Thymus (tissue), 11 donors: ENCODE results near the gene RUNX2. TPM values are rescaled to one million over a fixed set of nuclear protein-coding genes. Genes with fewer than 3 reads are reported as not detected.

Experiments used
- DNase-seq, 9 donors: peaks; one replicate each; pipeline ENCODE4 v3.0.0-alpha.2; 2013; ENCODE audit warnings: low spot score in 9 of 9, low read depth in 6 of 9, missing footprints in 1 of 9
- H3K27ac ChIP-seq, 2 donors: one replicate each; pipeline ENCODE4 v1.5.1; 2013; ENCODE audit warnings: control low read depth in 1 of 2, low read depth in 1 of 2, low read length in 1 of 2, mild to moderate bottlenecking in 1 of 2, moderate library complexity in 1 of 2
- H3K27me3 ChIP-seq, 2 donors: one replicate each; pipeline ENCODE4 v1.5.1; 2013; ENCODE audit warnings: low read length in 1 of 2; ENCODE audit not compliant: control insufficient read depth in 2 of 2, insufficient read depth in 1 of 2
- H3K36me3 ChIP-seq, 2 donors: one replicate each; pipeline ENCODE4 v1.5.1; 2013; ENCODE audit warnings: low read length in 1 of 2, mild to moderate bottlenecking in 1 of 2, moderate library complexity in 1 of 2; ENCODE audit not compliant: control insufficient read depth in 2 of 2, insufficient read depth in 2 of 2
- H3K4me1 ChIP-seq, 2 donors: one replicate each; pipeline ENCODE4 v1.5.1; 2013; ENCODE audit warnings: low read length in 2 of 2; ENCODE audit not compliant: control insufficient read depth in 2 of 2, insufficient read depth in 2 of 2
- H3K4me3 ChIP-seq, 2 donors: one replicate each; pipeline ENCODE4 v1.5.1; 2013; ENCODE audit warnings: low read length in 2 of 2, control low read depth in 1 of 2, mild to moderate bottlenecking in 1 of 2
- H3K9me3 ChIP-seq, 2 donors: one replicate each; pipeline ENCODE4 v1.5.1; 2013; ENCODE audit warnings: low read length in 1 of 2, mild to moderate bottlenecking in 1 of 2; ENCODE audit not compliant: control insufficient read depth in 2 of 2, insufficient read depth in 1 of 2
- WGBS: extraction: QIAGEN DNeasy Blood & Tissue Kit; methylation state at CpG from one replicate; pipeline ENCODE4 v1.1.7; 2013; 5-methylcytosine and 5-hydroxymethylcytosine counted together
- polyA plus RNA-seq: library from polyadenylated mRNA; stranded (reverse); fragments of 200-250 nt; gene quantifications from one replicate; pipeline ENCODE4 v1.2.3, GENCODE V29; 2013
- total RNA-seq: library from RNA; stranded (reverse); fragments of 120-200 nt; gene quantifications from one replicate; pipeline ENCODE4 v1.2.4, GENCODE V29; 2013
- donor health status: healthy.

The RUNX2 gene
- total and polyA plus RNA-seq, 2 donors: 3.7 to 7.1 TPM

DNA sequence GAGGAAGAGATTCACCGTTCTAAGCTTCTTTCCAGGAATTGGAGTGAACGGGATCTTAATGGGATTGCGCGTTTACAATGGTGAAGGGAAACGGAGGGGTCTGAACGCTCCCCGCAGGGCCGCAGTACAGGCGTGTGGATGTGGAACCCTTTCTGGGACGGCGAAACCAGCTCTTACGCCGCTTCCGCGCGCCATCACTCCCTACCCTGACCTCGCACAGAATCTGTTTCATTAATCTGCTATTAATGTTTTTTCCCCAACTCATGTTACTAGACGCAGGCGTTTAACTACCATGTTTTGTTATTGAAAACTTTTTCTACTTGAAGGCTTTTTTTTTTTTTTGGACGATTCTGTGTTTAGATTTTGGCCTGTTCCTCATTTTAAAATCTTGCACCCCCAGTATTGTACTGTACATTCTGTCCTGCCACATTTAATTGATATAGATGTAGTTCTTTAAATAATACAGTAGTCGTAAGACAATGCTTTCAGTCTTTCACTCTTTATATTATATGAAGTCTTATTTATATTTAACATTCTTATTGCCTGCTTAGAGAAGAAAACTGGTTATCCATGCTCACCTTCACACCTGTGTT, 50.3 kb downstream of the RUNX2 start:
- under 1% methylated on average over 21 of the region's 21 CpGs for WGBS
- Histone ChIP-seq H3K9me3 (peaks cover 0 to 1% of the 10 kb centered on the region in 2 donors), H3K36me3 (no peaks in the 10 kb centered on the region), H3K27ac (peak overlapping the region; percentile 88 to 96), H3K4me3 (peak overlapping the region; percentile 78 to 86), H3K27me3 (no peaks in the 10 kb centered on the region), H3K4me1 (peaks cover 0 to 7% of the 10 kb centered on the region in 2 donors)
- DNase-seq: peak in 3 of 9 donors; percentile 2 to 35 (median 9)

DNA sequence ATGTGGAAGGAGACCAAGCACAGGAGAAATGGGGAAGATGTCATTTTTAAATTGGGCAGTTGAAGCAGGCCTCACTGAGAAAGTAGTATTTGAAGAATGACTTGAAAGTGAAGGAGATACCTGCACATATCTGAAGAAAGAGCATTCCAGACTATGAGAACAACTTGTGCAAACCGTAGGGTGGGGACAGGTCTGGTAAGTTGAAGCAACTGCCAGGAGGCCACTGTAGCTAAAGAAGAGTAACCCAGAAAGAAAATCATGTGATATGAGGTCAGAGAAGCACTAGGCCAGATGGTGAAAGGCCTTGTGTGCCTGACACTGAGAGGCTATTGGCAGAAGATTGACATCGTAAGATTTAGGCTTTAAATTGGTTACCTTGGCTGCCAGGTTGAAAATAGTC, 54.3 kb downstream of the RUNX2 start:
- Histone ChIP-seq H3K4me3 (no peak overlapping the region), H3K4me1 (no peaks in the 10 kb centered on the region), H3K27ac (no peak overlapping the region), H3K36me3 (no peaks in the 10 kb centered on the region), H3K9me3 (peaks cover 0 to under 1% of the 10 kb centered on the region in 2 donors), H3K27me3 (no peaks in the 10 kb centered on the region)
- DNase-seq: no peak
- WGBS: 95% methylated on average over 2 of the region's 2 CpGs

DNA sequence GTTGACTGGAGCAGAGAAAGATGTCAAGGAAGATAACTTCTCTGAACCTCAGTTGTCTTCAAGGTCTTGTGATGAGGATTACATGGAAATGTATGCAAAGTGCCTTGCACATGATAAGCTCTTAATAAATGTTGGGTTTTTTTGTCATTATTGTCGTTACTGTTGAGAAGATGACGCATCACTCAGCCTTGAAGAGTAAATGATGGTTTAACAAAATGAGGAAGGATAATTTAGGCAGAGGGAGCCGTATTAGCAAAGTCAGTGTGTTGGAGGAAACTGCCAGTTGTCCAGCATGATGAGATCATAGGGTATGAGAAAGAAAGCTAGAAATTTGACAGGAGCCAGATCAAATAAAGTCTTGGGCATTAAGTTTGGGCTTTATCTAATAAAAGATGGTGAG, 58.4 kb downstream of the RUNX2 start:
- WGBS: 96% methylated on average over 3 of the region's 3 CpGs
- H3K9me3 ChIP-seq: no peaks in the 10 kb centered on the region
- no peaks in the 10 kb centered on the region for H3K36me3 ChIP-seq
- H3K4me1 ChIP-seq: no peaks in the 10 kb centered on the region
- H3K4me3 ChIP-seq: no peak overlapping the region
- no peaks in the 10 kb centered on the region for H3K27me3 ChIP-seq
- no peak for DNase-seq
- H3K27ac ChIP-seq: no peak overlapping the region

DNA sequence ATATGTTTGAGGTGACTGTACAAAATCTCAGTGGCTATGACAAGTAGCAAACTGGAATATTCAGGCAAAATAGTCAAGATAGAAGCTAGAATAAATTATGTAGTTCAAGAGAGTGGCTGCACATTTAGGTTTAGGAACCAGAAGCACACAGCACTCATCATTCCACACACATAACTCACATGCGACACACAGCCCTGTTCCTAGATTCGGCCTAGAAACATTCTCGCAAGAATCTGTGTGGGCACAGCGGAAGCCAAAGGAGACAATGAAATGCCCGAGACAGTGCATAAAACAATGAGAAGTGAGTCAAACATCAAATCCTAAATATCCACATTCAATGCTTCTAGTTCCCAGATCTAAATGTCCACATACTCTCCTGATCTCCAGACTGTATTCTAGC, 59.1 kb downstream of the RUNX2 start:
- no peak overlapping the region for H3K27ac ChIP-seq
- DNase-seq: no peak
- no peaks in the 10 kb centered on the region for H3K4me1 ChIP-seq
- H3K9me3 ChIP-seq: no peaks in the 10 kb centered on the region
- H3K36me3 ChIP-seq: no peaks in the 10 kb centered on the region
- H3K4me3 ChIP-seq: no peak overlapping the region
- 98% methylated on average over 5 of the region's 5 CpGs for WGBS
- no peaks in the 10 kb centered on the region for H3K27me3 ChIP-seq

DNA sequence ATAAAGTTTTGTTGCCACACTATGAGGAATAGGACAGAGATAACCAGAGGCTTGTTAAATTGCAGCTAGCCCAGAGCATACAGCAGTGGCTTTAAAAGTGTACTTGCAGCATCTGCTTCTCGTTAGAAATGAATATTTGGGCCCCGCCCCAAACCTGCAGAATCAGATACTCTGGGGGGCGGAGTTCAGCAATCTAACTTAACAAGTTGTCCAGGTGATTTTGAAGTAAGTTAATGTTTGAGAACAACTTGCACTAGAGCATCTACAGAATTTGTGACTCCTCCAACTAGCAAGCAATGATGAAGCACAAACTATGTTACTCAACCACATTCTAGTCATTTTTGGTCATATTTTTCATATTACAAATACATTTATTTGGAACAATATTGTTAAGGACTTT, 60.2 kb downstream of the RUNX2 start:
- Histone ChIP-seq H3K4me1 (no peaks in the 10 kb centered on the region), H3K27ac (no peak overlapping the region), H3K9me3 (no peaks in the 10 kb centered on the region), H3K27me3 (no peaks in the 10 kb centered on the region), H3K36me3 (no peaks in the 10 kb centered on the region), H3K4me3 (no peak overlapping the region)
- no peak for DNase-seq
- WGBS: 94% methylated on average over 3 of the region's 3 CpGs

DNA sequence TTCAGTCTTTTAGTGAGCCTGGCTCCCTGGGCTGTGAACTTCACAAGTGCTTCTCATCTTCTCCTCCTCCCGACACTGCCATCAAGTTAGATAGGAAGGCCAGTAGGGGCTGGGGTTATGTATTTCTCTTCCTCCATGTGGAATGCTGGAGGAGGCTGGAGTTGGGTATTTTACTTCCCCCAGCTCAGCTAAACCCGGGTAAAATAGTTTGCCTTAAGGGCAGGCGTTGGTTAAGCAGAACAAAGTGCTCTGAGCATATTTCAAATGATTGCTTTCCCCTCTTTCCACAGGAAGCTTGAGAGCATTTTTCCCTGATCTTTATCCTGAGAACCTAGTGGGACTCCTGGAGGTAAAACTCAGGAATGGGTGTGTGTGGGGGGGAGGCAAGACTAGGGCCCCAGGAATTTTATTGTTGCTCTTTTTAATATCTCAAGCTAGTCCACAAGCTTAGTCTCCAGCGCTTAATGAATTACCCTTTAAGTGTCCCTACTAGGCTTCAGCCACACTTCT, 66.5 kb downstream of the RUNX2 start:
- Histone ChIP-seq H3K4me3 (no peak overlapping the region), H3K4me1 (no peaks in the 10 kb centered on the region), H3K27me3 (no peaks in the 10 kb centered on the region), H3K36me3 (no peaks in the 10 kb centered on the region), H3K27ac (no peak overlapping the region), H3K9me3 (no peaks in the 10 kb centered on the region)
- DNase-seq: no peak
- 98% methylated on average over 4 of the region's 4 CpGs for WGBS

DNA sequence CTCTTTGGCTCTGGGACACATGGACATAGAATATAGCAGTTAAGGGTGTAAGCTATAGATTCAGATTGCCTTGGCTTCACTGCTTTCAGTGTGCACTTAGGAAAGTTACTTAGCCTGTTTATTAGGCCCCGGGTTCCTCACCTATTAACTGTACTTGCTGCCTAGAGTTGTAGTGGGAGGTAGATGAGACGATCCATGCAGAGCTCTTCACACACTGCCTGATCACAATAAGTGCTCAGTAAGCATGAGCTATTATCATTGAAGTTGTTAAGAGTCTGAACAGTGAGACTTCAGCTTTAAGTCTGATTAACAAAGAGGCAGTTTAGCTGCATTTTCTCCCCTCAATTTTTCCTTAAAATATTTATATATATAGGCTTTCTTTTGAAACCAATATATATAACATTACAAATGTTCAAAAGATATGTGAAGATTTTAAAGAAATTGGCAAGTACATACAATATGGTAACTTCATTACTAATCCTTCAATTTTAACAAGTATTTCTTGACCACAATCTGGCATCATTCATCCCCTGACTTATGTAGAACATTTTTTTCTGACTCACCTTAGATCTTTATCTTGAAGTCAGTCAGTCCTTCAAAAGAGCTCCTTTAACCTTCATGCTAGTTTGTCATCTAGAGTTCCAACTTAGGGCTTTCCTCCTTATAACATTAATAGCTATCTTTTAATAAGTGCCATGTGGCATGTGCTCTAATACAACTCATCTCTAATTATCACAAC, 70.1 kb downstream of the RUNX2 start:
- Histone ChIP-seq H3K9me3 (no peaks in the 10 kb centered on the region), H3K4me1 (no peaks in the 10 kb centered on the region), H3K27me3 (no peaks in the 10 kb centered on the region), H3K4me3 (no peak overlapping the region), H3K27ac (no peak overlapping the region), H3K36me3 (no peaks in the 10 kb centered on the region)
- no peak for DNase-seq
- whole genome bisulfite sequencing: 96% methylated on average over 2 of the region's 2 CpGs

DNA sequence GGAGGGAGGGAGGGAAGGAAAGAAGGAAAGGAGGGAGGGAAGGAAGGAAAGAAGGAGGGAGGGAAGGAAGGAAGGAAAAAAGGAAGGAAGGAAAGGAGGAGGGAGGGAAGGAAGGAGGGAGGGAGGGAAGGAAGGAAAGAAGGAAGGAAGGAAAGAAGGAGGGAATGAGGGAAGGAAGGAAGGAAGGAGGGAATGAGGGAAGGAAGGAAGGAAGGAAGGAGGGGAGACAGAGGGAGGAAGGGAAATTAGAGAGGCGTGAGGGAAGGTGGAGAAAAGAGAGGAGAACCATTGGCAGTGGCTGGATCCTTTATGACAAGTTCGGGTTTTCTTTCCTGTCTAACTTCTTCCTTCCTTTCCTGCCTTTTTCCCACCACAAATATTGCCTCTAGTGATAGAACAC, 71.9 kb downstream of the RUNX2 start:
- no peak for DNase-seq
- H3K36me3 ChIP-seq: no peaks in the 10 kb centered on the region
- no peaks in the 10 kb centered on the region for H3K9me3 ChIP-seq
- H3K4me1 ChIP-seq: no peaks in the 10 kb centered on the region
- no peaks in the 10 kb centered on the region for H3K27me3 ChIP-seq
- H3K27ac ChIP-seq: no peak overlapping the region
- 97% methylated on average over 2 of the region's 2 CpGs for WGBS
- no peak overlapping the region for H3K4me3 ChIP-seq

DNA sequence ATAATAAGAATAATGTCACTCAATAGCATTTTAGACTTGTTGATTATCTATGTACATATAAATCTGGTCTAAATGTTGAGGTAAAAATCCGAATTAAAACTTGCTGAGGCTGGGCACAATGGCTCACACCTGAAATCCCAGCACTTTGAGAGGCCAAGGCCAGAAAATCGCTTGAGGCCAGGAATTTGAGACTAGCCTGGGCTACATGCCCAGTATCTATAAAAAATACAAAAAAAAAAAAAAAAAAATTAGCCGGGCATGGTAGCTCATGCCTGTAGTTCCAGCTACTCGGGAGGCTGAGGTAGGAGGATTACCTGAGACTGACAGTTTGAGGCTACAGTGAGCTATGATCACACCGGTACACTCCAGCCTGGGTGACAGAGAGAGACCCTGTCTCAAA, 83.8 kb downstream of the RUNX2 start:
- DNase-seq: no peak
- Histone ChIP-seq H3K9me3 (no peaks in the 10 kb centered on the region), H3K4me3 (no peak overlapping the region), H3K27ac (no peak overlapping the region), H3K36me3 (no peaks in the 10 kb centered on the region), H3K27me3 (peaks cover 0 to 5% of the 10 kb centered on the region in 2 donors), H3K4me1 (no peaks in the 10 kb centered on the region)
- WGBS: 96% methylated on average over 5 of the region's 5 CpGs
